ENCODE measurements around the gene ZPBP2.

DNA sequence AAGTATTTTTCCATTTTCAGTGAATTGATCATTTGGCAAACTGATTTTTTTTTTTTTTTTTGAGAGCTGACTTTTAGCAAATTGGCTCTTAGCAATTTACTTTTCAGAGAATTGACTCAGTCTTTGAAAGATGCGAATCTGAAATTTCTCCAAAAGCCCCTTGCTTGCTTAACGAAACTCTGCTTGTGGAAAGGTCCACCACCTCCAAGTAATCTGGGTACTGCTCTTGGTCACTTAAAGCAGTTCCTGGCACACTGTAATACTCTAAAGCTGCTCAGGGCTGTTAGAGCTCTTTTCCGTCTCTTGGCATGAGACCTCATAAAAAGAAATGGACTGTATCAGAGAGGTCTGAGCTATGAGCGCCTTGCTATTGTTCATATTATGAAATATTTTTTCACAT lies 47.6 kb downstream of the ZPBP2 start:
- no peak for TF ChIP-seq POLR2A (IDR thresholded peaks at IDR 0.05; ENCODE audit: borderline replicate concordance, extremely low read depth, insufficient read depth, insufficient read length)
- no peak for TF ChIP-seq FOSL1 (IDR thresholded peaks at IDR 0.05; ENCODE audit: low read depth)
- TF ChIP-seq, protein P1, sequence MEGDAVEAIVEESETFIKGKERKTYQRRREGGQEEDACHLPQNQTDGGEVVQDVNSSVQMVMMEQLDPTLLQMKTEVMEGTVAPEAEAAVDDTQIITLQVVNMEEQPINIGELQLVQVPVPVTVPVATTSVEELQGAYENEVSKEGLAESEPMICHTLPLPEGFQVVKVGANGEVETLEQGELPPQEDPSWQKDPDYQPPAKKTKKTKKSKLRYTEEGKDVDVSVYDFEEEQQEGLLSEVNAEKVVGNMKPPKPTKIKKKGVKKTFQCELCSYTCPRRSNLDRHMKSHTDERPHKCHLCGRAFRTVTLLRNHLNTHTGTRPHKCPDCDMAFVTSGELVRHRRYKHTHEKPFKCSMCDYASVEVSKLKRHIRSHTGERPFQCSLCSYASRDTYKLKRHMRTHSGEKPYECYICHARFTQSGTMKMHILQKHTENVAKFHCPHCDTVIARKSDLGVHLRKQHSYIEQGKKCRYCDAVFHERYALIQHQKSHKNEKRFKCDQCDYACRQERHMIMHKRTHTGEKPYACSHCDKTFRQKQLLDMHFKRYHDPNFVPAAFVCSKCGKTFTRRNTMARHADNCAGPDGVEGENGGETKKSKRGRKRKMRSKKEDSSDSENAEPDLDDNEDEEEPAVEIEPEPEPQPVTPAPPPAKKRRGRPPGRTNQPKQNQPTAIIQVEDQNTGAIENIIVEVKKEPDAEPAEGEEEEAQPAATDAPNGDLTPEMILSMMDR (IDR thresholded peaks at IDR 0.05 in 2 of 3, conservative IDR thresholded peaks at IDR 0.05 in 1 of 3; ENCODE audit: borderline replicate concordance in 1 of 3, insufficient read depth in 1 of 3, low read depth in 2 of 3, low read length in 2 of 3), result no peak
- TF ChIP-seq EZH2 (IDR thresholded peaks at IDR 0.05), result no peak
- TF ChIP-seq, protein P2, sequence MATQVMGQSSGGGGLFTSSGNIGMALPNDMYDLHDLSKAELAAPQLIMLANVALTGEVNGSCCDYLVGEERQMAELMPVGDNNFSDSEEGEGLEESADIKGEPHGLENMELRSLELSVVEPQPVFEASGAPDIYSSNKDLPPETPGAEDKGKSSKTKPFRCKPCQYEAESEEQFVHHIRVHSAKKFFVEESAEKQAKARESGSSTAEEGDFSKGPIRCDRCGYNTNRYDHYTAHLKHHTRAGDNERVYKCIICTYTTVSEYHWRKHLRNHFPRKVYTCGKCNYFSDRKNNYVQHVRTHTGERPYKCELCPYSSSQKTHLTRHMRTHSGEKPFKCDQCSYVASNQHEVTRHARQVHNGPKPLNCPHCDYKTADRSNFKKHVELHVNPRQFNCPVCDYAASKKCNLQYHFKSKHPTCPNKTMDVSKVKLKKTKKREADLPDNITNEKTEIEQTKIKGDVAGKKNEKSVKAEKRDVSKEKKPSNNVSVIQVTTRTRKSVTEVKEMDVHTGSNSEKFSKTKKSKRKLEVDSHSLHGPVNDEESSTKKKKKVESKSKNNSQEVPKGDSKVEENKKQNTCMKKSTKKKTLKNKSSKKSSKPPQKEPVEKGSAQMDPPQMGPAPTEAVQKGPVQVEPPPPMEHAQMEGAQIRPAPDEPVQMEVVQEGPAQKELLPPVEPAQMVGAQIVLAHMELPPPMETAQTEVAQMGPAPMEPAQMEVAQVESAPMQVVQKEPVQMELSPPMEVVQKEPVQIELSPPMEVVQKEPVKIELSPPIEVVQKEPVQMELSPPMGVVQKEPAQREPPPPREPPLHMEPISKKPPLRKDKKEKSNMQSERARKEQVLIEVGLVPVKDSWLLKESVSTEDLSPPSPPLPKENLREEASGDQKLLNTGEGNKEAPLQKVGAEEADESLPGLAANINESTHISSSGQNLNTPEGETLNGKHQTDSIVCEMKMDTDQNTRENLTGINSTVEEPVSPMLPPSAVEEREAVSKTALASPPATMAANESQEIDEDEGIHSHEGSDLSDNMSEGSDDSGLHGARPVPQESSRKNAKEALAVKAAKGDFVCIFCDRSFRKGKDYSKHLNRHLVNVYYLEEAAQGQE (IDR thresholded peaks at IDR 0.05; ENCODE audit: low read depth), result no peak
- no peak for TF ChIP-seq CEBPB (IDR thresholded peaks at IDR 0.05; ENCODE audit: low read depth)
- TF ChIP-seq ELF1 (IDR thresholded peaks at IDR 0.05; ENCODE audit: borderline replicate concordance, low read depth), result no peak
- no peak for TF ChIP-seq JUND (IDR thresholded peaks at IDR 0.05)
- TF ChIP-seq YY1 (IDR thresholded peaks at IDR 0.05; ENCODE audit: extremely low read depth, insufficient replicate concordance, low read depth, low read length), result no peak
- no peak for TF ChIP-seq TCF7L2 (IDR thresholded peaks at IDR 0.05; ENCODE audit: borderline replicate concordance, extremely low read depth, insufficient read depth, insufficient read length)
- TF ChIP-seq POLR2AphosphoS5 (IDR thresholded peaks at IDR 0.05; ENCODE audit: low read depth, low read length), result no peak
- no peak for TF ChIP-seq EGR1 (IDR thresholded peaks at IDR 0.05; ENCODE audit: low read depth)

All from HCT116 (cell line).